Pons (tissue), 1 donor: ENCODE measurements around the gene RASD2.

Source experiments
- DNase-seq: peaks from one replicate; pipeline ENCODE4 v3.0.0-alpha.2; 2016; ENCODE audit warnings: low spot score

Gene RASD2

DNA sequence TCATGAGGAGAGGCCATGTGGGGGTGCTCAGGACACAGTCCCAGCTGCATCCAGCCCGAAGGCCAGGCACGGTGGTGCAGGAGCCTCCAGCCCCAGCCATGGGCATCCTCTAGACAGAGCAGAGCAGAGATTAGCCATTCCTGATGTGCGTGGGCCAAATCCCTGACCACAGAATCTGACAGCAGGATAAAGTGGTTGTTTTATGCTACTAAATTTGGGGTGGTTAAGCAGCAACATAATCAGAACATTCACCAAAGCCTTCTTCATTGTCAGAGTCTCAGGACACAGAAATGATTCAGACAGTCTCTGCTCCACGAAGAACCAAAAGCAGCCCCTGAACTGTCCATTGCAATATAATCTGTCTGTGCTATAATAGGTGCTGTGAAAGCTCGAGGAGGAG, 19.7 kb downstream of the RASD2 start:
- DNase-seq: no peak

GRCh38 chr22:35560824-35561223, 20.2 kb downstream of the RASD2 start:
- DNase-seq: no peak

GRCh38 chr22:35561796-35562526, 21.3 kb downstream of the RASD2 start:
- no peak for DNase-seq

GRCh38 chr22:35563211-35563610, 22.6 kb downstream of the RASD2 start:
- no peak for DNase-seq

GRCh38 chr22:35564975-35565867, 24.6 kb downstream of the RASD2 start:
- no peak for DNase-seq

GRCh38 chr22:35567351-35568141, 26.9 kb downstream of the RASD2 start:
- no peak for DNase-seq

- DNase-seq: no peak
These were observed 28.4 kb downstream of the RASD2 start for GRCh38 chr22:35568751-35569739.

DNA sequence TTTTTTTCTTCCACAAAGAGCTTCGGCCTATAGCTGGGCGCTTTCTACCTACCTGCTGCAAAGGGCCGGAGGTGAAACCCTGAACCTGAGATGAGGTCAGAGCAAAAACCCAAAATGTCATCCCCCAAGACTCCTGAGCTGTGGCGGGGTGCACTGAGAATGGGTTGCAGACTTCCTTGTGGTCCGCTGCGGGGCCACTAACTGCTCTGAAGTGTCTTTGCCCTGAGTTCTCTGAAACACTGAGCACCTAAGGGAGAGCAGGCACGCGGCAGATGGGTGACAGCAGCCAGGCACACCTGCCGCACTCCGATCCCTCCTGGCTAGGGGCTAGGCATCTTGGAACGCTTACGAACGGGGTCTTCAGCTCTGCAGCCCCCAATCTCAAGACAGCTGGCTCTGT, 29.3 kb downstream of the RASD2 start:
- DNase-seq: no peak

GRCh38 chr22:35570686-35571194, 30.1 kb downstream of the RASD2 start:
- DNase-seq: no peak

DNA sequence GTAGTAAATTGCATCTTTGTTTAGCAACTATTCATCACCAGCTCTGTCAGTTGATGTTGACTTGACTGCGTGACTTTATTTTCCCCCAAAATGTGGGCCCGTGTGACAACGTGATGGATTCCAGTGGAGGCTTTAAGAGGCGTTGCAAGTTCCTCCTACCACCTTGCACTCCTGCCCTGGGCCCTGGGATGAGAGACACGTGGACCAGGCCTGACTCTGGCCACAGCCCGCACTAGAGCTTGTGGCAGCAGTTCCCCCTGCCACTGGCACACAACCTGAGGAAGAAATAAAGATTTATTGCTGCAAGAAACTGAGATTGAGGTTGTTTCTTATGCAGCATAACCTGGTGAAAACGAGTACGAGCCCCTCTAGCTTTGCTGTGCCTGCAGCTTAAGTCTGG, 31.9 kb downstream of the RASD2 start:
- peak; percentile 38 for DNase-seq

- DNase-seq: no peak
These were observed 34.6 kb downstream of the RASD2 start for GRCh38 chr22:35575116-35575748.

GRCh38 chr22:35576671-35577070, 36.0 kb downstream of the RASD2 start:
- DNase-seq: no peak

DNA sequence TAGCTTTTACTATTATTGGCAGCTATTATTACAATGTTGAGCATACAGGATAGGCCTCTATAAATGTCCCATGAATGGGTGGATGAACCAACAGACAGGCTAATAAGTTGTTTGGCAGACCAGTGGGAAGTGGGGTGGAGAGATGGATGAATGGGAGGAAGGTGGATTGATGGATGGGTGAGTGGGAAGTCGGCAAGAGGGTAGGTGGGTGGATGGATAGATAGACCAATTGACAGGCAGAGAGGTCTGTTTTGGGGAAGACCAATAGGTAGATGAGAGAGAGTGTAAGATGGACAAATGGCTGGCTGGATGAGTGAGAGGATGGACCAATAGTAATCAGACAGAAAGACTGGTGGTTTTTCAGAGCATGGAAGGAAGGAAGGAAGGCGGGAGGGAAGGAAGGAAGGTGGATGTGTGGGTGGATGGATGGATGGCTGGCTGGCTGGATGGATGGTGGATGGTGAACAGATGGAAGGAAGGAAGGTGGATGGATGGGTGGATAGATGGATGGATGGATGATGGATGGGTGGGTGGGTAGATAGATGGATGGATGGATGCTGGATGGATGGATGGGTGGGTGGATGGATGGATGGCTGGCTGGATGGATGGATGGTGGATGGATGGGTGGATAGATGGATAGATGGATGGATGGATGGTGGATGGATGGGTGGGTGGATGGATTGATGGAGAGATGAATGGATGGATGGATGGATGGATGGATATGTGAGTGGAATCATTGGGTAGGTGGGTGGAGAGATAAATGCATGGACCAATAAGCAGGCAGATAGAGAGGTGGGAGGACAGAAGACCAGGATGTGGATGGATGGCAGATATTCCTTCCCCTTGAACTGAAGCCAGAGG, 37.4 kb downstream of the RASD2 start:
- DNase-seq: no peak

DNA sequence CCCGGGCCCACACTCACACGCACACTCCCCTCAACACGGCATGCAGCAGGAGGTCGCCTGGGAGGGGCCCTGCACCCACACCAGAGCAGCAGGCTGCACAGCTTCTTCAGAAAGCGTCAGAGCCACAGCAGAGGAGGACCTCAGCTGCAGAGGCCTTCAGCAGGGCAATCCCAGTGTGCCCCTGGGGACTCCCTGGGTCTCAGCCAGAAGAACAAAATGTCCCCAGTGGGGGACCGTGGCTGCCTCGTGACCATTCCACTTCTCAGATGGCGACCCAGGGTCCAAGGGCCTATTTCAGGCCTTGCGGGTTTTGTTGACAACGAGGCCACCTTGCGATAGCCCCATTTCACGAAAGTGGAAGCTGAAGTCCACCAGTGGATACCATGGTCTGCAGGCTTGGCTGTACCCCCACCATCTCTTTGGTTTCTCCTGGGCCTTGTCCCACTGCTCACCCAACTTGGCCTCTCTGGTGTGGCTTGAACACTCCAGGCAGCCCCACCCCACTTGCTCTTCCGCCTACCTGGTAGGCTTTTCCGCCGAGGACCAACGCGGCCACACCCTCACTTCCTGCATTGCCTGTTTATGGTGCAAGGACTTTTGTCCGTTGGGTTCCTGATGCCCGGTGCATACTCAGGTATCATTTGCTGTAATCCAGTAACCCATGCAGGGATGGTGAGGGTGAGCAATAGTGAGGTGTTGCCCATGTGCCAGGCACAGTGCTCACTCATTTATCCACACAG, 38.4 kb downstream of the RASD2 start:
- DNase-seq: no peak

- DNase-seq: no peak
These were observed 39.9 kb downstream of the RASD2 start for GRCh38 chr22:35580351-35581022.

DNA sequence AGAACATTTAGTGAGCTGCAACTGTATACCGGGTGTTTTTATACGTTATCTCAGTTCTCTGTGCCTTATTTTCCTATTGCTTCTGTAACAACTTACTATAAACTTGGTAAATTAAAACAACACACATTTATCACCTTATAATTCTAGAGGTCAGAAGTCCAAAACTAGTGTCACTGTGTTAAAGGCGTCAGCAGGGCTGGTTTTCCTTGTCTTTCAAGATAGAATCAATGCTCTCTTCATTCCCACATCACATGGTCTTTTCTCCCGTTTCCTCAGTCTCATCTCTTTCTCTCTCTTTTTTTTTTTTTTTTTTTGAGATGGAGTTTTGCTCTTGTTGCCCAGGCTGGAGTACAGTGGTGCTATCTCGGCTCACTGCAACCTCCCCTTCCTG, 40.4 kb downstream of the RASD2 start:
- no peak for DNase-seq

DNA sequence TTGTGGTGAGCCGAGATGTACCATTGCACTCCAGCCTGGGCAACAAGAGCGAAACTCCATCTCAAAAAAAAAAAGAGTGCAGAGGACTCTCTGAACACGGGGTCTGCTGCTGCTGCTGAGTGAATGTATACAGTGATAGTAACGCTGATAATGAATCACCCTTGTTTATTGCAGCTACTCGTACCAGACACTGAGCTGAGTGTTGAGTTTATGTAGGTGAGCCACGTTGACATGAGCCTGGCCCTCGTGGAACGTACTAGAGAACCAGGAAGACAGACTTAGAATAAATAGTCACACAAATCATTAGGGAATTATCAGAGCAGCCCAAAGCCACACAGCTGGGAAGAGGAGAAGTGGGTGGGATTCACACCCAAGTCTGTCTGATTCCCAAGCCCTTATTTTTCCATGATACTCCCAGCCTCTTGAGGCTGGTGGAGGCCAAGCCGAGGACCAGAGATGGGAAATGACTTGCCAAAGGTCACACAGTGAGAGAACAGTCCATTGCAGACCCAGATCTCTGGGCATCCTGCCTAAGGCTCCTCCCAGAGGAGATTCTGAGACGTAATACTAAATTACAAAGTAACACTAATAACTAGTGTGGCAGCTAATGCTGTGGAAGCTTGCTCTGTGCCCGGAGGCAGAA, 41.7 kb downstream of the RASD2 start:
- no peak for DNase-seq
